ENCODE results near the gene RXRA. TPM values are rescaled to one million over a fixed set of nuclear protein-coding genes. Genes with fewer than 3 reads are reported as not detected.

RXRA gene
- total RNA-seq, 1 donor from 2014 or later, result 49.4 TPM

DNA sequence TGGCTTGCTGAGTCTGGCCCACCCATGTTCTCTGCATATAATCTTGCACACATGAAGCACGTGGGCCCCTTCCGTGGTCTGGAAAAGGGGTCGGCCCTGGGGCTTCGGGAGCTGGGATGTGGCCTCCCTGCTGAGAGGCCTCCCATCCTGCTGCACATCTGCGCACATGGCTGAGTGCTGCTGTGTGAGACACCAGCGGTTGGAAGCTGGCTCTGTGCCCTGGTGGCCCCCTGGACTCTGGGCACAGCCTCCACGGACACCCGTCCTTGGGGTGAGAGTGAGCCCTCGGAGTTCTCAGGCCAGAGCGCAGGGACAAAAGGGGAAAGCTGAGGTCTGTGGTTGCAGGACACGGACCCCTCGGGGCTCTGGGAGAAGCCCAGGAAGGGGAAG is 115.8 kb downstream of the RXRA start:
- no peaks in the 10 kb centered on the region for H3K9me3 ChIP-seq
- H3K36me3 ChIP-seq, result no peaks in the 10 kb centered on the region
- no peaks in the 10 kb centered on the region for H3K27me3 ChIP-seq
- peak overlapping the region; percentile 23 for H3K27ac ChIP-seq
- TF ChIP-seq, protein P1, sequence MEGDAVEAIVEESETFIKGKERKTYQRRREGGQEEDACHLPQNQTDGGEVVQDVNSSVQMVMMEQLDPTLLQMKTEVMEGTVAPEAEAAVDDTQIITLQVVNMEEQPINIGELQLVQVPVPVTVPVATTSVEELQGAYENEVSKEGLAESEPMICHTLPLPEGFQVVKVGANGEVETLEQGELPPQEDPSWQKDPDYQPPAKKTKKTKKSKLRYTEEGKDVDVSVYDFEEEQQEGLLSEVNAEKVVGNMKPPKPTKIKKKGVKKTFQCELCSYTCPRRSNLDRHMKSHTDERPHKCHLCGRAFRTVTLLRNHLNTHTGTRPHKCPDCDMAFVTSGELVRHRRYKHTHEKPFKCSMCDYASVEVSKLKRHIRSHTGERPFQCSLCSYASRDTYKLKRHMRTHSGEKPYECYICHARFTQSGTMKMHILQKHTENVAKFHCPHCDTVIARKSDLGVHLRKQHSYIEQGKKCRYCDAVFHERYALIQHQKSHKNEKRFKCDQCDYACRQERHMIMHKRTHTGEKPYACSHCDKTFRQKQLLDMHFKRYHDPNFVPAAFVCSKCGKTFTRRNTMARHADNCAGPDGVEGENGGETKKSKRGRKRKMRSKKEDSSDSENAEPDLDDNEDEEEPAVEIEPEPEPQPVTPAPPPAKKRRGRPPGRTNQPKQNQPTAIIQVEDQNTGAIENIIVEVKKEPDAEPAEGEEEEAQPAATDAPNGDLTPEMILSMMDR (IDR thresholded peaks at IDR 0.05), result no peak
- no peak for TF ChIP-seq POLR2AphosphoS5 (IDR thresholded peaks at IDR 0.05; ENCODE audit: insufficient read depth in 1 of 2, low read depth in 1 of 2)
- H3K4me3 ChIP-seq, result no peak overlapping the region
- no peak for DNase-seq (ENCODE audit: extremely low spot score in 2 of 2)
- intact Hi-C loops (cut with DNase I), result loop anchor here (2.0 kb wide), 1 partner anchor 271 kb away; no protein-coding TSS in a partner anchor
- peaks cover 41% of the 10 kb centered on the region for H3K4me1 ChIP-seq

DNA sequence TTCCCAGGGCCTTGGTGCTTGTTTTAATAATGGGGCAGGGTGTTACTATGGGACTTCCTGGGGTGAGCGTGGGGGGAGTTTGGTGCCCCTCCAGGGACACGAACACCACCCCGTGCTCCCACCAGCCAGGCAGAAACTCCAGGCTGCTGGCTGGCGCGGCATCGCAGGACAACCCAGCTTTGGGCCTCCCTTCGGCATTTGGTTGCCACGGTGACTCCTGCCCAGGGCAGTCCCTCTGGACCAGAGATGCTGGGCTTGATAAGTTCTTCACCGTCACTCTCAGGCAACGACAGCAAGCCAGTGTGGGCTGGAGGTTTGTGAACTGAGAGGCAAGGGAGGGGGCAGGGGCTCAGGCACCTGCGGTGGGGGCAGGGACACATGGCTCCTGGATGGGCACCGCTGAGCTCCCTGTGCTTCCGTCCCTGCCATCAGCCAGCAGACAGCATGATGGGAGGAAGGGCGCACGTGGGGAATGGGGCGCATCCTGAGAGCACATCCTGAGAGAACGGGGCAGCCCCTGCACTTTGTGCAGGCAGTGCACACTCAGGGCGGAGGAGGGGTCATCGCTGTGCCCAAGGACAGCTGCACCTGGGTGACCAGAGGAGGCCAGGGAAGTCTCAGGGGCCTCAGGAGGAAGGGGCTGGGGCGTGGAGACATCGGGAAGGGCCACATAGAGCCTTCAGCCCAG is 116.4 kb downstream of the RXRA start:
- H3K9me3 ChIP-seq, result no peaks in the 10 kb centered on the region
- DNase-seq (ENCODE audit: extremely low spot score in 2 of 2), result no peak
- H3K27me3 ChIP-seq, result no peaks in the 10 kb centered on the region
- H3K27ac ChIP-seq, result peak overlapping the region; percentile 23
- TF ChIP-seq, protein P1 (IDR thresholded peaks at IDR 0.05), result no peak
- no peak for TF ChIP-seq POLR2A (IDR thresholded peaks at IDR 0.05)
- no peak for TF ChIP-seq POLR2AphosphoS5 (IDR thresholded peaks at IDR 0.05; ENCODE audit: insufficient read depth in 1 of 2, low read depth in 1 of 2)
- no peaks in the 10 kb centered on the region for H3K36me3 ChIP-seq
- intact Hi-C loops (cut with DNase I), result loop anchor here (2.0 kb wide), 1 partner anchor 272 kb away; no protein-coding TSS in a partner anchor
- peaks cover 35% of the 10 kb centered on the region for H3K4me1 ChIP-seq
- H3K4me3 ChIP-seq, result no peak overlapping the region

DNA sequence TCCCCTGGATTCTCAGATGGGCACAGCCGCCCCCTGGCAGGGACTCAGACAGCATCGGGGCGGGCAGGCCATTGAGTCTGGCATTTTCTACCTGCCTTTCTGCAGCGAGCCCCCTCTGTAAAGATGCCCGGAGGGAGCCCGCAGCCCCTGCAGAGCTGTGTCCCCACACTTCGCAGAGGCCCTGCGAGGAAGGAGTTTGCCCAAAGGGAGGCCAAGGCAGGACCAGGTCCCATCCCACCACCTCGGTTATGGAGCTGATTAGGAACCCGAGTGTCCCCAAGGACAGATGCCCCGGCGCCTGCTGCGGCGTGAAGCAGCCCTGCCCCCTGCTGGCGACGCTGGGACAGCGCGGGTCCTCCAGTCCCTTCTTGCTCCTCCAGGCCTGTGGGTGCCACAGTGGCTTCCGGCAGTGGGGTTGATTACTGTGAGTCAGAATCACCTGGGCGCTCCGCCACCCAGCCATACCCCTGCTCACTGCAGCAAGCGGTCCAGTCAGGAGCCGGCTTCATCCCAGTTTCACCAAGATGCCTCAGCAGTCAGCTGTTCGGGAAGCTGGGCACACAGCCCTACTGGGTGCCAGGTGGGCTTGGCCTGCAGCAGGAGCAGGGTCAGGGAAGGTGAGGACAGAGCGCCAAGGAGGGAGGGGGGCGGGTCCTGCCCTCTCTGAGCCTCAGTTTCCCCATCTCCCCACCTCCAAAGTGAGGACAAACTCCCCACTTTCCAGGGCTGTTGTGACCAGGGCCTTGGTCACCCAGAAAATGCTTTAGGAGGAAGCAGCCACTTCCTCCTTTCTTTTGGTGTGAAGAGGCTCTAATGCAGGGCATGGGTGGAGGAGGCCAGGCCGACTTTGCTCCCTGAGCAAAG is 117.2 kb downstream of the RXRA start:
- TF ChIP-seq, protein P1 (IDR thresholded peaks at IDR 0.05), result peak; percentile 97 to 99 (median 98)
- no peak for TF ChIP-seq POLR2A (IDR thresholded peaks at IDR 0.05)
- peak; percentile 57 to 77 for TF ChIP-seq POLR2AphosphoS5 (IDR thresholded peaks at IDR 0.05; ENCODE audit: insufficient read depth in 1 of 2, low read depth in 1 of 2)
- Histone ChIP-seq H3K4me1 (peaks cover 27% of the 10 kb centered on the region), H3K27me3 (no peaks in the 10 kb centered on the region), H3K4me3 (no peak overlapping the region), H3K27ac (peak overlapping the region; percentile 42), H3K36me3 (no peaks in the 10 kb centered on the region), H3K9me3 (no peaks in the 10 kb centered on the region)
- DNase-seq (ENCODE audit: extremely low spot score in 2 of 2), result no peak
- intact Hi-C loops (cut with DNase I), result loop anchor here (2.0 kb wide), 1 partner anchor 273 kb away; no protein-coding TSS in a partner anchor

DNA sequence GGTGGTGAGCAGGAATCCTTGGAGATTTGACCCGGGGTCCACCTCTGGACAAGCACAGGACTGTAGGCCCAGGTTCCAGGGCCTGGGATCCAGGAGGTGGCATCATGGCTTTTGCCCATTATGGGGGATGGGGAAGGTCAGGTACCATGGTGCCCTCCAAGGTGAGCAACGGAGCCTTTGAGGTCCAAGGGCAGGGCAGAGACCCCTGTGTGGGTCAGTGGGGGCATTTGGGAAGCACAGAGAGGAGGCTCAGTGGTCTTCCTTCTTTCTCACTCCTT is 117.7 kb downstream of the RXRA start:
- Histone ChIP-seq H3K27me3 (no peaks in the 10 kb centered on the region), H3K9me3 (no peaks in the 10 kb centered on the region), H3K36me3 (no peaks in the 10 kb centered on the region), H3K27ac (no peak overlapping the region), H3K4me3 (no peak overlapping the region), H3K4me1 (peaks cover 25% of the 10 kb centered on the region)
- no peak for DNase-seq (ENCODE audit: extremely low spot score in 2 of 2)
- intact Hi-C loops (cut with DNase I), result no loop called here
- no peak for TF ChIP-seq POLR2AphosphoS5 (IDR thresholded peaks at IDR 0.05; ENCODE audit: insufficient read depth in 1 of 2, low read depth in 1 of 2)

DNA sequence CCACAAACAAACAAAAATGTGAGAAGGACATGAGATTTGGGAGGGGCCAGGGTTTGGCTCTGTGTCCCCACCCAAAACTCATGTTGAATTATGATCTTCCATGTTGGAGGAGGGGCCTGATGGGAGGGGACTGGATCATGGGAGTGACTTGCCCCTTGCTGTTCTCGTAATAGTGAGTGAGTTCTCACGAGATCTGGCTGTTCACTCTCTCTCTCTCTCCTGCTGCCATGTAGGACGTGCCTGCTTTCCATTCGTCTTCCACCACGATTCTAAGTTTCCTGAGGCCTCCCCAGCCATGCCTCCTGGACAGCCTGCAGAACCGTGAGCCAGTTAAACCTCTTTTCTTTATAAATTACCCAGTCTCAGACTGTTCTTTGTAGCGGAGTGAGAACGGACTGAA is 118.7 kb downstream of the RXRA start:
- H3K9me3 ChIP-seq, result no peaks in the 10 kb centered on the region
- no peak overlapping the region for H3K4me3 ChIP-seq
- no peak for TF ChIP-seq POLR2AphosphoS5 (IDR thresholded peaks at IDR 0.05; ENCODE audit: insufficient read depth in 1 of 2, low read depth in 1 of 2)
- no peak for DNase-seq (ENCODE audit: extremely low spot score in 2 of 2)
- H3K27ac ChIP-seq, result no peak overlapping the region
- H3K27me3 ChIP-seq, result no peaks in the 10 kb centered on the region
- H3K36me3 ChIP-seq, result no peaks in the 10 kb centered on the region
- intact Hi-C loops (cut with DNase I), result loop anchor here (5.0 kb wide), 1 partner anchor 292 kb away; no protein-coding TSS in a partner anchor
- peaks cover 25% of the 10 kb centered on the region for H3K4me1 ChIP-seq

Data from vagina (tissue), 2 donors.